Measurements from ENCODE around the gene DDX21.
A peak's percentile ranks its signal among the peaks of the same experiment; 100 is the strongest.
"Not testable (repeated sequence)": the region's sequence is repeated elsewhere in the genome, so short reads cannot be mapped to it uniquely, and the experiment has no call there.

DDX21 gene

GRCh38 chr10:68955832-68956532 lies at the start of gene DDX21:
DDX21 (plus strand) TSS chr10:68956170; CDS start chr10:68956226, 56 bp downstream.
- peak; percentile 83 for DNase-seq

GRCh38 chr10:68924593-68924992 lies 31.4 kb upstream of the DDX21 start:
- no peak for DNase-seq

GRCh38 chr10:68925489-68925888 lies 30.5 kb upstream of the DDX21 start:
- DNase-seq, result no peak

- DNase-seq, result not testable (repeated sequence)
These were observed 26.8 kb upstream of the DDX21 start for GRCh38 chr10:68929157-68929556.

GRCh38 chr10:68929888-68930287 lies 26.1 kb upstream of the DDX21 start:
- not testable (repeated sequence) for DNase-seq

GRCh38 chr10:68932860-68933259 lies 23.1 kb upstream of the DDX21 start:
- DNase-seq, result not testable (repeated sequence)

GRCh38 chr10:68934994-68935393 lies 21.0 kb upstream of the DDX21 start:
- no peak for DNase-seq

GRCh38 chr10:68938117-68938516 lies 17.9 kb upstream of the DDX21 start:
- no peak for DNase-seq

GRCh38 chr10:68938884-68939283 lies 17.1 kb upstream of the DDX21 start:
- no peak for DNase-seq

GRCh38 chr10:68940917-68941316 lies 15.1 kb upstream of the DDX21 start:
- DNase-seq, result not testable (repeated sequence)

- no peak for DNase-seq
These were observed 5.4 kb upstream of the DDX21 start for GRCh38 chr10:68950598-68950997.

GRCh38 chr10:68954904-68955303 lies 1.1 kb upstream of the DDX21 start:
- DNase-seq, result no peak

- DNase-seq, result no peak
These were observed 577 bp upstream of the DDX21 start for GRCh38 chr10:68955355-68955831.

- DNase-seq, result no peak
These were observed 1.3 kb downstream of the DDX21 start for GRCh38 chr10:68957284-68957615.

GRCh38 chr10:68957654-68958053 lies 1.7 kb downstream of the DDX21 start:
- no peak for DNase-seq

GRCh38 chr10:68959695-68960527 lies 3.9 kb downstream of the DDX21 start:
- no peak for DNase-seq

GRCh38 chr10:68963151-68963550 lies 7.2 kb downstream of the DDX21 start:
- no peak for DNase-seq

- DNase-seq, result no peak
These were observed 18.0 kb downstream of the DDX21 start for GRCh38 chr10:68973975-68974374.

- DNase-seq, result not testable (repeated sequence)
These were observed 20.0 kb downstream of the DDX21 start for GRCh38 chr10:68975936-68976473.

- not testable (repeated sequence) for DNase-seq
These were observed 23.8 kb downstream of the DDX21 start for GRCh38 chr10:68979738-68980137.

GRCh38 chr10:68981074-68981473 lies 25.1 kb downstream of the DDX21 start:
- no peak for DNase-seq

GRCh38 chr10:68982389-68982788 lies 26.4 kb downstream of the DDX21 start:
- no peak for DNase-seq

GRCh38 chr10:68987611-68988010 lies 31.6 kb downstream of the DDX21 start:
- no peak for DNase-seq

All from NCI-H510A (cell line).